ENCODE results near the gene SUMF2. TPM values are rescaled to one million over a fixed set of nuclear protein-coding genes. Genes with fewer than 3 reads are reported as not detected.
A peak's percentile ranks its signal among the peaks of the same experiment; 100 is the strongest.
"Not testable (repeated sequence)": the region's sequence is repeated elsewhere in the genome, so short reads cannot be mapped to it uniquely, and the experiment has no call there.

SUMF2 gene
- total and polyA plus RNA-seq, 8 donors: 40.8 to 339 (median 103) TPM

- no peak overlapping the region for H3K4me3 ChIP-seq
- intact Hi-C loops (cut with DNase I; ENCODE audit: low total_unique reads): no loop called here
- 17 to 90% (median 84%) methylated on average over 1 to 3 of the region's 3 CpGs for WGBS, 5 donors
- peaks cover 14 to 22% (median 19%) of the 10 kb centered on the region in 4 donors for H3K4me1 ChIP-seq
- DNase-seq: no peak
- no peaks in the 10 kb centered on the region for H3K9me3 ChIP-seq
- H3K27me3 ChIP-seq: no peaks in the 10 kb centered on the region
- TF ChIP-seq EP300 (IDR thresholded peaks at IDR 0.05) (no peak), POLR2AphosphoS5 (IDR thresholded peaks at IDR 0.05) (no peak), POLR2A (IDR thresholded peaks at IDR 0.05) (no peak)
- TF ChIP-seq, protein P1, sequence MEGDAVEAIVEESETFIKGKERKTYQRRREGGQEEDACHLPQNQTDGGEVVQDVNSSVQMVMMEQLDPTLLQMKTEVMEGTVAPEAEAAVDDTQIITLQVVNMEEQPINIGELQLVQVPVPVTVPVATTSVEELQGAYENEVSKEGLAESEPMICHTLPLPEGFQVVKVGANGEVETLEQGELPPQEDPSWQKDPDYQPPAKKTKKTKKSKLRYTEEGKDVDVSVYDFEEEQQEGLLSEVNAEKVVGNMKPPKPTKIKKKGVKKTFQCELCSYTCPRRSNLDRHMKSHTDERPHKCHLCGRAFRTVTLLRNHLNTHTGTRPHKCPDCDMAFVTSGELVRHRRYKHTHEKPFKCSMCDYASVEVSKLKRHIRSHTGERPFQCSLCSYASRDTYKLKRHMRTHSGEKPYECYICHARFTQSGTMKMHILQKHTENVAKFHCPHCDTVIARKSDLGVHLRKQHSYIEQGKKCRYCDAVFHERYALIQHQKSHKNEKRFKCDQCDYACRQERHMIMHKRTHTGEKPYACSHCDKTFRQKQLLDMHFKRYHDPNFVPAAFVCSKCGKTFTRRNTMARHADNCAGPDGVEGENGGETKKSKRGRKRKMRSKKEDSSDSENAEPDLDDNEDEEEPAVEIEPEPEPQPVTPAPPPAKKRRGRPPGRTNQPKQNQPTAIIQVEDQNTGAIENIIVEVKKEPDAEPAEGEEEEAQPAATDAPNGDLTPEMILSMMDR (IDR thresholded peaks at IDR 0.05): no peak
- H3K27ac ChIP-seq: peak overlapping the region in 3 of 5 donors; percentile 54 to 68 (median 54)
- H3K36me3 ChIP-seq: peaks cover 0 to 28% (median 24%) of the 10 kb centered on the region in 4 donors
Measured at GRCh38 chr7:56091591-56091990, 27.5 kb downstream of the SUMF2 start.

DNA sequence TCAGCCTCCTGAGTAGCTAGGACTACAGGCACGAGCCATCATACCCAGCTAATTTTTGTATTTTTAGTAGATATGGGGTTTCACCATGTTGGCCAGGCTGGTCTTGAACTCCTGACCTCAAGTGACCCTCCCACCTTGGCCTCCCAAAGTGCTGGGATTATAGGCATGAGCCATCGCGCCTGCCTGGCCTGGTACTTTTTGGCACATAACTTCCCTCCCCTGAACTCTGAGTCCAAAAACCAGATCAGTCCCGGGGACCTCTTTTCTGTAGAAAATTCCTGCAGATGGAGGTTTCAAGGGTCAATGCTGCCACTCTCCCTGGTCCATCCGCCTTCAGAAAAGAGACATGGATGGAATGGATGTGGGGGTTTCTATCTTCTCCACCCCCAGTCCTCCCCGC lies 28.3 kb downstream of the SUMF2 start:
- H3K4me3 ChIP-seq; H3K27me3 ChIP-seq; DNase-seq; H3K9me3 ChIP-seq; intact Hi-C loops (cut with DNase I; ENCODE audit: low total_unique reads): not testable (repeated sequence)
- Histone ChIP-seq H3K36me3 (peaks cover 0 to 22% (median 19%) of the 10 kb centered on the region in 4 donors), H3K27ac (peak overlapping the region in 4 of 5 donors; percentile 54 to 70 (median 61)), H3K4me1 (peaks cover 15 to 26% (median 21%) of the 10 kb centered on the region in 4 donors)
- 19 to 52% (median 42%) methylated on average over 6 of the region's 6 CpGs for WGBS, 5 donors

DNA sequence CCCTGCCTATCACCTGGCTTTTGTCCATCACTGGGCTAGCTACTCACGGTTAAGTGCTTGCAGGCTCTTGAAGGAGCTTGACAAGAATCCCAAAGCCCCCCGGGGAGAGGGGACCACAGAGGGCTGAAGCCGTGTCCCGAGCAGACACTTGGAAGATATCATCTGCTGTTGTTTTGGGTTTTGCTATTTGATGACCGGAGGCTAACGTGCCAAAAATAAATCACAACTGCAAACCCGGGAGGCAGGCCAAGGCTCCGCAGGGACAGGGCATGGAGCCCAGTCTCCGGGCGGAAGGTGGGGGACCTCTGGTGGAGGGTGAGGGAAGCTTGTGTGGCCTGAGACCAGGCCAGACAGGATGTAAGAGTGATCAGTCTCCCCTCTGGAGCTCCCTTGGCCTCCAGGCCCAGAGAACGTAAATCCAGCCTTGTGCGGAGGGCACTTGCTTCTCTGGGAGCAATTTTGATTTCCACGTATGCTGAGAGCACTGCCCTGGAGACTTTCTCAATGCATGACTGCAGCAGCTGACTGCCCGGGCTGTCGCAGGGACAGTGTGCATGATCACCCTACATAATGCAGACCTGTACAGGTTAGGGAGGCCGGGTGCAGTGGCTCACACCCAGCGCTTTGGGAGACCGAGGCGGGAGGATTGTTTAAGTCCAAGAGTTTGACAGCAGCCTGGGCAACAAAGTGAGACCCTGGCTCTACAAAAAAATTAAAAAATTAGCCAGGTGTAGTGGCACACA lies 28.9 kb downstream of the SUMF2 start, which contains the start of gene PHKG1:
Gene PHKG1 (minus strand): TSS at position 164 of the 743 bp plus-strand sequence. CDS start 4,011 bp downstream, outside the sequence.
- Histone ChIP-seq H3K27ac (peak within 1 kb of the TSS in 4 of 5 donors; percentile 54 to 70 (median 61)), H3K9me3 (no peaks in the 10 kb centered on the region), H3K27me3 (no peaks in the 10 kb centered on the region), H3K4me1 (peaks cover 20 to 32% (median 27%) of the 10 kb centered on the region in 4 donors), H3K4me3 (no peak within 1 kb of the TSS), H3K36me3 (peaks cover 0 to 19% (median 14%) of the 10 kb centered on the region in 4 donors)
- intact Hi-C loops (cut with DNase I; ENCODE audit: low total_unique reads): no loop called here
- TF ChIP-seq POLR2A (IDR thresholded peaks at IDR 0.05): no peak
- TF ChIP-seq POLR2AphosphoS5 (IDR thresholded peaks at IDR 0.05): peak in 2 of 3 donors; percentile 35 to 67
- TF ChIP-seq, protein P1 (IDR thresholded peaks at IDR 0.05): peak in 4 of 7 experiments; percentile 40 to 64 (median 62)
- no peak for TF ChIP-seq EP300 (IDR thresholded peaks at IDR 0.05)
- peak; percentile 78 to 84 for DNase-seq
- WGBS, 5 donors: 24 to 41% (median 32%) methylated on average over 17 to 19 of the region's 19 CpGs

DNA sequence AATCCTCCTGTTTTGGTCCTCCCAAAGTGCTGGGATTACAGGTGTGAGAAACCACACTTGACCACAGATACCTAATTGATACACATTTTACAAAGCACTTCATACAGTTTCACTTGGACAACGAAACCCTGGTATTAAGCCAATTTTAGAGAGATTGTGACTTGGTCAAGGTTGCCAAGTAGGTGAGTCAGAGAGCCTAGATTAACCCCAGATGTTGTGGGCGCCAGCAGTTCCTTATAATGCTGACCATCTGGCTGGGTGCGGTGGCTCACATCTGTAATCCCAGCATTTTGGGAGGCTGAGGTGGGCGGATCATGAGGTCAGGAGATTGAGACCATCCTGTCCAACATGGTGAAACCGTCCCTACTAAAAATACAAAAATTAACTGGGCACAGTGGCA lies 33.6 kb downstream of the SUMF2 start:
- Histone ChIP-seq H3K4me1 (peaks cover 12 to 27% (median 16%) of the 10 kb centered on the region in 4 donors), H3K27me3 (no peaks in the 10 kb centered on the region), H3K9me3 (no peaks in the 10 kb centered on the region), H3K4me3 (no peak overlapping the region), H3K27ac (peak overlapping the region; percentile 5 to 54 (median 16)), H3K36me3 (peaks cover 34 to 49% (median 46%) of the 10 kb centered on the region in 4 donors)
- WGBS, 5 donors: 20 to 58% (median 37%) methylated on average over 5 of the region's 5 CpGs
- intact Hi-C loops (cut with DNase I; ENCODE audit: low total_unique reads): no loop called here
- TF ChIP-seq POLR2AphosphoS5 (IDR thresholded peaks at IDR 0.05) (peak in 1 of 3 donors; percentile 76), EP300 (IDR thresholded peaks at IDR 0.05) (no peak)
- peak in 1 of 2 donors; percentile 44 for DNase-seq

- peaks cover 6 to 20% (median 10%) of the 10 kb centered on the region in 4 donors for H3K4me1 ChIP-seq
- H3K9me3 ChIP-seq; intact Hi-C loops (cut with DNase I; ENCODE audit: low total_unique reads); DNase-seq; H3K27me3 ChIP-seq; H3K4me3 ChIP-seq: not testable (repeated sequence)
- H3K27ac ChIP-seq: peak overlapping the region in 2 of 5 donors; percentile 5 to 12
- 80 to 92% (median 86%) methylated on average over 8 of the region's 8 CpGs for WGBS, 5 donors
- H3K36me3 ChIP-seq: peaks cover 40 to 56% (median 53%) of the 10 kb centered on the region in 4 donors
Measured at GRCh38 chr7:56098187-56099008, 34.3 kb downstream of the SUMF2 start.
